K562 (cell line): ENCODE data around the gene MRPS6. TPM values are rescaled to one million over a fixed set of nuclear protein-coding genes. Genes with fewer than 3 reads are reported as not detected.

Experiments
- ATAC-seq: fragments of 200-7000 bp; cut with Tn5 transposase; 3 replicates; pipeline ENCODE4 v1.9.1; 2020; ENCODE audit warnings: moderate library complexity
- BruUV-seq: library from RNA; stranded (reverse); fragments of 400-500 nt; replicated peaks from 2 replicates; lab custom pipeline; 2021; lab: Mats Ljungman, UMichigan
- CTCF ChIA-PET: fragments of 300-600 bp; formaldehyde crosslinking; extraction: SDS; loops from one replicate; lab custom pipeline; 2021; ENCODE audit warnings: low intra/inter-chr PET ratio; lab: Yijun Ruan, JAX
- POLR2A ChIA-PET: fragments of 300-600, 350-650 bp; sonication (Branson Sonifier 250); formaldehyde crosslinking; extraction: SDS; loops from one replicate; lab custom pipeline; 2021; ENCODE audit warnings: antibody characterized with exemption, inconsistent platforms; lab: Yijun Ruan, JAX
- DNase-seq, 4 experiments: peaks; one replicate each; pipeline versions ENCODE4 v3.0.0 to v3.0.0-alpha.2; 2011 to 2018; ENCODE audit warnings: low spot score in 3 of 4, mixed read lengths in 3 of 4; ENCODE audit errors: extremely low read depth in 1 of 4
- FAIRE-seq: peaks from 2 replicates; lab custom pipeline; 2011; peaks lifted over from hg19 to GRCh38; lab: Jason Lieb, UNC
- H2AFZ ChIP-seq: 2 replicates; pipeline ENCODE4 v1.6.0; 2011; ENCODE audit warnings: low read depth, low read length, control low read depth, inconsistent platforms
- H3K27ac ChIP-seq: fragments of 200-600 bp; 3 replicates; pipeline ENCODE4 v1.8.0; 2011; ENCODE audit warnings: low read depth, mild to moderate bottlenecking, control low read depth, inconsistent platforms, low read length, moderate library complexity, mixed read lengths; ENCODE audit errors: extremely low read depth
- H3K27me3 ChIP-seq, 2 experiments: fragments of 300-600 bp in 1 of 2; 2 replicates in 1 of 2; 3 replicates in 1 of 2; pipeline versions ENCODE4 v1.6.0 to v1.8.0; 2011; ENCODE audit warnings: inconsistent platforms in 2 of 2, low read length in 2 of 2, mild to moderate bottlenecking in 1 of 2, mixed read lengths in 1 of 2, moderate library complexity in 1 of 2; ENCODE audit not compliant: control insufficient read depth in 2 of 2, insufficient read depth in 2 of 2
- H3K36me3 ChIP-seq: fragments of 300-600 bp; 3 replicates; pipeline ENCODE4 v1.8.0; 2011; ENCODE audit warnings: mild to moderate bottlenecking, low read length, inconsistent platforms; ENCODE audit not compliant: control insufficient read depth, insufficient read depth
- H3K4me1 ChIP-seq, 2 experiments: fragments of 200-600 bp in 1 of 2; replicated peaks in 1 of 2; 2 replicates in 1 of 2; 3 replicates in 1 of 2; pipeline versions ENCODE4 v1.5.1 to v1.8.0; 2011; ENCODE audit warnings: inconsistent platforms in 2 of 2, low read length in 2 of 2, mild to moderate bottlenecking in 1 of 2, mixed read lengths in 1 of 2, moderate library complexity in 1 of 2; ENCODE audit not compliant: control insufficient read depth in 2 of 2, insufficient read depth in 2 of 2
- H3K4me2 ChIP-seq: 2 replicates; pipeline ENCODE4 v1.6.1; 2011; ENCODE audit warnings: low read length, control low read depth, inconsistent platforms, mixed read lengths; ENCODE audit not compliant: insufficient read depth
- H3K4me3 ChIP-seq: fragments of 200-600 bp; sonication (generic), shearing (Covaris generic); 2 replicates; pipeline ENCODE4 v1.5.1; 2016; ENCODE audit warnings: control low read depth, inconsistent platforms
- H3K79me2 ChIP-seq: fragments of 200-600 bp; 3 replicates; pipeline ENCODE4 v1.8.0; 2011; ENCODE audit warnings: low read length, inconsistent platforms; ENCODE audit not compliant: control insufficient read depth, insufficient read depth
- H3K9ac ChIP-seq, 2 experiments: 2 replicates each; pipeline versions ENCODE4 v1.6.0 to v1.6.1; 2011; ENCODE audit warnings: low read depth in 2 of 2, low read length in 2 of 2, control low read depth in 1 of 2, inconsistent platforms in 1 of 2, mild to moderate bottlenecking in 1 of 2, mixed read lengths in 1 of 2; ENCODE audit not compliant: insufficient read depth in 1 of 2
- H3K9me1 ChIP-seq: one replicate; pipeline ENCODE4 v1.6.0; 2011; ENCODE audit warnings: inconsistent platforms, mild to moderate bottlenecking, low read length, moderate library complexity; ENCODE audit not compliant: control insufficient read depth, insufficient read depth
- H3K9me3 ChIP-seq: replicated peaks from 2 replicates; pipeline ENCODE4 v1.5.1; 2011; ENCODE audit warnings: low read depth, low read length, inconsistent platforms; ENCODE audit not compliant: control insufficient read depth, insufficient read depth
- H4K20me1 ChIP-seq: replicated peaks from 2 replicates; pipeline ENCODE4 v1.6.1; 2011; ENCODE audit warnings: low read length, inconsistent platforms, mixed read lengths; ENCODE audit not compliant: control insufficient read depth, insufficient read depth
- BDP1 ChIP-seq: IDR thresholded peaks from 3 replicates; pipeline ENCODE4 v1.6.1; 2011; ENCODE audit not compliant: insufficient read length, insufficient read depth
- EP300 ChIP-seq: IDR thresholded peaks from 2 replicates; pipeline ENCODE4 v1.6.1; 2012; ENCODE audit warnings: low read length, improper control_type of control experiment
- ETV1 ChIP-seq: fragments of 450-650 bp; conservative IDR thresholded peaks from 2 replicates; pipeline ENCODE4 v1.6.1; 2016; ENCODE audit warnings: missing genetic modification characterization, control low read depth, low read depth, missing compliant biosample characterization
- HDAC1 ChIP-seq, 2 experiments: fragments of 450-650 bp; IDR thresholded peaks; 2 replicates each; pipeline ENCODE4 v1.6.1; 2016 to 2017; ENCODE audit warnings: inconsistent platforms in 1 of 2, mild to moderate bottlenecking in 1 of 2, moderate library complexity in 1 of 2
- KDM4B ChIP-seq, 2 experiments: fragments of 450-650 bp in 1 of 2; sonication (generic) in 1 of 2; IDR thresholded peaks; 2 replicates each; pipeline ENCODE4 v1.6.1; 2016 to 2017; ENCODE audit warnings: borderline replicate concordance in 2 of 2, antibody characterized with exemption in 1 of 2, low read depth in 1 of 2, mild to moderate bottlenecking in 1 of 2
- PCBP2 ChIP-seq: fragments of 200-400 bp; formaldehyde crosslinking; IDR thresholded peaks from 2 replicates; pipeline ENCODE4 v1.6.1; 2018; ENCODE audit warnings: low read length, low read depth, mild to moderate bottlenecking, moderate library complexity; ENCODE audit not compliant: poor library complexity, severe bottlenecking
- PHF20 ChIP-seq: fragments of 450-650 bp; IDR thresholded peaks from 2 replicates; pipeline ENCODE4 v1.6.1; 2018; ENCODE audit not compliant: partially characterized antibody
- TCF3 ChIP-seq: sonication (generic); formaldehyde crosslinking; IDR thresholded peaks from 2 replicates; pipeline ENCODE4 v1.4.0; 2020; ENCODE audit warnings: mild to moderate bottlenecking, missing genetic modification reagents
- TEAD1 ChIP-seq, 2 experiments: fragments of 450-650 bp in 1 of 2; sonication (generic) in 1 of 2; formaldehyde crosslinking; IDR thresholded peaks; 2 replicates each; pipeline versions ENCODE4 v1.4.0 to v1.8.0; 2020 to 2022; ENCODE audit warnings: mild to moderate bottlenecking in 2 of 2, missing genetic modification reagents in 1 of 2
- ZNF143 ChIP-seq: sonication (generic); formaldehyde crosslinking; IDR thresholded peaks from 2 replicates; pipeline ENCODE4 v1.9.0; 2022; ENCODE audit warnings: mild to moderate bottlenecking, missing genetic modification reagents
- ZNF780A ChIP-seq: fragments of 250-450 bp; sonication (Bioruptor Pico); IDR thresholded peaks from 2 replicates; pipeline ENCODE4 v1.5.0; 2021; ENCODE audit warnings: mild to moderate bottlenecking
- WGBS: fragments of 100-300 bp; shearing (Covaris generic); methylation state at CpG from one replicate; pipeline ENCODE4 v1.1.6; 2016; ENCODE audit warnings: low coverage, mixed read lengths; ENCODE audit not compliant: insufficient coverage; ENCODE audit errors: missing lambda C conversion rate; 5-methylcytosine and 5-hydroxymethylcytosine counted together
- in situ Hi-C: fragments of 300-500 bp; cut with MboI; formaldehyde crosslinking; loops from 4 replicates; pipeline ENCODE4 v1.15.0; 2018; ENCODE audit warnings: inconsistent platforms, mixed read lengths
- intact Hi-C: fragments of 100-400 bp; cut with micrococcal nuclease; formaldehyde crosslinking; loops from 2 replicates; pipeline ENCODE4 v1.14.2; 2022
- polyA plus RNA-seq, 8 experiments: library from polyadenylated mRNA; depleted of rRNA in 4 of 8; stranded (reverse) in 5 of 8; unstranded in 3 of 8; fragments of >200 nt; fragmentation: Nextera tagmentation in 2 of 8; fragmentation: Illumina TruSeq in 1 of 8; extraction: Ambion mirVana in 2 of 8; extraction: Trizol in 1 of 8; gene quantifications; 2 replicates each; pipeline versions ENCODE4 v1.2.1 to v1.2.3, GENCODE V29; 2011 to 2014; ENCODE audit warnings: inconsistent platforms in 1 of 8, missing spikeins in 1 of 8
- total RNA-seq, 7 experiments: library from RNA; depleted of rRNA in 6 of 7; stranded (reverse); fragments of >200 nt in 6 of 7; fragmentation: Illumina TruSeq in 2 of 7; extraction: Trizol in 2 of 7; gene quantifications; 2 replicates each; pipeline versions ENCODE4 v1.2.1 to v1.2.3, GENCODE V29; 2011 to 2021; ENCODE audit warnings: low replicate concordance in 1 of 7
- TF ChIP-seq, protein P1 (sequence below): sonication (generic); formaldehyde crosslinking; IDR thresholded peaks from 2 replicates; pipeline ENCODE4 v1.8.0; 2023; ENCODE audit warnings: missing genetic modification reagents, mild to moderate bottlenecking, borderline replicate concordance
- TF ChIP-seq, protein P2 (sequence below): fragments of 450-650 bp; formaldehyde crosslinking; IDR thresholded peaks from 2 replicates; pipeline ENCODE4 v1.4.0; 2020; ENCODE audit warnings: mild to moderate bottlenecking, mixed read lengths
- TF ChIP-seq, protein P3 (sequence below): fragments of 250-450 bp; sonication (Bioruptor Pico); IDR thresholded peaks from 2 replicates; pipeline ENCODE4 v1.5.0; 2021

Gene MRPS6
- total and polyA plus RNA-seq, 9 of the 15 experiments (the other 6 are each of a cell fraction or from before 2014, with no cell fraction given): 26.1 to 72.0 (median 39.3) TPM

DNA sequence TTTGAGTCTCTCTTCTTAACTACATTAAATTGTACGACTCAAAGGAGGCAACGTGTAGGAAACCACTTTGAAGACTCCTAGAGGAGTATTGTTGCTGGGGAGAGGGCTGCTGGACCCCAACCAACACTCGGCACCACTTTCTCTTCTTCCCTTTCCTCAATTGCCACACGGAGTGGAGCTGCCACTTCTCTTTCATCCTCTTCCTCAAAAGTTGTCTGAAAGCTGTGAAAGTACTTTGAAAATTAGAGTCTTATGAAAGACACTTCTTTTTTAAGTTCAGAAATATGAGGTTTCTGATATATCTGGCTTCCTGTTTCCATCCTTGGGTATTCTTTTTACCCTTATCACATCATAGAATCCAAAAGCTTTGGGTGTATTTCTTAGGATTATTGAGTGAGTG is 59.5 kb downstream of the MRPS6 start:
- TF ChIP-seq, protein P1, sequence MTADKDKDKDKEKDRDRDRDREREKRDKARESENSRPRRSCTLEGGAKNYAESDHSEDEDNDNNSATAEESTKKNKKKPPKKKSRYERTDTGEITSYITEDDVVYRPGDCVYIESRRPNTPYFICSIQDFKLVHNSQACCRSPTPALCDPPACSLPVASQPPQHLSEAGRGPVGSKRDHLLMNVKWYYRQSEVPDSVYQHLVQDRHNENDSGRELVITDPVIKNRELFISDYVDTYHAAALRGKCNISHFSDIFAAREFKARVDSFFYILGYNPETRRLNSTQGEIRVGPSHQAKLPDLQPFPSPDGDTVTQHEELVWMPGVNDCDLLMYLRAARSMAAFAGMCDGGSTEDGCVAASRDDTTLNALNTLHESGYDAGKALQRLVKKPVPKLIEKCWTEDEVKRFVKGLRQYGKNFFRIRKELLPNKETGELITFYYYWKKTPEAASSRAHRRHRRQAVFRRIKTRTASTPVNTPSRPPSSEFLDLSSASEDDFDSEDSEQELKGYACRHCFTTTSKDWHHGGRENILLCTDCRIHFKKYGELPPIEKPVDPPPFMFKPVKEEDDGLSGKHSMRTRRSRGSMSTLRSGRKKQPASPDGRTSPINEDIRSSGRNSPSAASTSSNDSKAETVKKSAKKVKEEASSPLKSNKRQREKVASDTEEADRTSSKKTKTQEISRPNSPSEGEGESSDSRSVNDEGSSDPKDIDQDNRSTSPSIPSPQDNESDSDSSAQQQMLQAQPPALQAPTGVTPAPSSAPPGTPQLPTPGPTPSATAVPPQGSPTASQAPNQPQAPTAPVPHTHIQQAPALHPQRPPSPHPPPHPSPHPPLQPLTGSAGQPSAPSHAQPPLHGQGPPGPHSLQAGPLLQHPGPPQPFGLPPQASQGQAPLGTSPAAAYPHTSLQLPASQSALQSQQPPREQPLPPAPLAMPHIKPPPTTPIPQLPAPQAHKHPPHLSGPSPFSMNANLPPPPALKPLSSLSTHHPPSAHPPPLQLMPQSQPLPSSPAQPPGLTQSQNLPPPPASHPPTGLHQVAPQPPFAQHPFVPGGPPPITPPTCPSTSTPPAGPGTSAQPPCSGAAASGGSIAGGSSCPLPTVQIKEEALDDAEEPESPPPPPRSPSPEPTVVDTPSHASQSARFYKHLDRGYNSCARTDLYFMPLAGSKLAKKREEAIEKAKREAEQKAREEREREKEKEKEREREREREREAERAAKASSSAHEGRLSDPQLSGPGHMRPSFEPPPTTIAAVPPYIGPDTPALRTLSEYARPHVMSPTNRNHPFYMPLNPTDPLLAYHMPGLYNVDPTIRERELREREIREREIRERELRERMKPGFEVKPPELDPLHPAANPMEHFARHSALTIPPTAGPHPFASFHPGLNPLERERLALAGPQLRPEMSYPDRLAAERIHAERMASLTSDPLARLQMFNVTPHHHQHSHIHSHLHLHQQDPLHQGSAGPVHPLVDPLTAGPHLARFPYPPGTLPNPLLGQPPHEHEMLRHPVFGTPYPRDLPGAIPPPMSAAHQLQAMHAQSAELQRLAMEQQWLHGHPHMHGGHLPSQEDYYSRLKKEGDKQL: no peak
- TF ChIP-seq TCF3 (no peak), TEAD1 (CRISPR knock-in tag; IDR thresholded peaks at IDR 0.05) (no peak), EP300 (no peak), ZNF780A (CRISPR knock-in tag) (no peak), BDP1 (no peak), KDM4B (IDR thresholded peaks at IDR 0.05; ENCODE audit: borderline replicate concordance in 2 of 2, low read depth in 1 of 2) (no peak), ZNF143 (no peak), PHF20 (no peak), ETV1 (tag) (no peak), HDAC1 (IDR thresholded peaks at IDR 0.05) (no peak), PCBP2 (no peak)
- TF ChIP-seq, protein P2, sequence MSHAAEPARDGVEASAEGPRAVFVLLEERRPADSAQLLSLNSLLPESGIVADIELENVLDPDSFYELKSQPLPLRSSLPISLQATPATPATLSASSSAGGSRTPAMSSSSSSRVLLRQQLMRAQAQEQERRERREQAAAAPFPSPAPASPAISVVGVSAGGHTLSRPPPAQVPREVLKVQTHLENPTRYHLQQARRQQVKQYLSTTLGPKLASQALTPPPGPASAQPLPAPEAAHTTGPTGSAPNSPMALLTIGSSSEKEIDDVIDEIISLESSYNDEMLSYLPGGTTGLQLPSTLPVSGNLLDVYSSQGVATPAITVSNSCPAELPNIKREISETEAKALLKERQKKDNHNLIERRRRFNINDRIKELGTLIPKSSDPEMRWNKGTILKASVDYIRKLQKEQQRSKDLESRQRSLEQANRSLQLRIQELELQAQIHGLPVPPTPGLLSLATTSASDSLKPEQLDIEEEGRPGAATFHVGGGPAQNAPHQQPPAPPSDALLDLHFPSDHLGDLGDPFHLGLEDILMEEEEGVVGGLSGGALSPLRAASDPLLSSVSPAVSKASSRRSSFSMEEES (CRISPR knock-in tag): no peak
- TF ChIP-seq, protein P3, sequence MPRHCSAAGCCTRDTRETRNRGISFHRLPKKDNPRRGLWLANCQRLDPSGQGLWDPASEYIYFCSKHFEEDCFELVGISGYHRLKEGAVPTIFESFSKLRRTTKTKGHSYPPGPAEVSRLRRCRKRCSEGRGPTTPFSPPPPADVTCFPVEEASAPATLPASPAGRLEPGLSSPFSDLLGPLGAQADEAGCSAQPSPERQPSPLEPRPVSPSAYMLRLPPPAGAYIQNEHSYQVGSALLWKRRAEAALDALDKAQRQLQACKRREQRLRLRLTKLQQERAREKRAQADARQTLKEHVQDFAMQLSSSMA (CRISPR knock-in tag): no peak
- intact Hi-C loops: no loop called here
- H3K4me1 ChIP-seq: peaks cover 3 to 17% of the 10 kb centered on the region in 2 experiments; a peak in 3 of 5 replicates
- no peak overlapping the region for H3K9ac ChIP-seq
- H3K4me2 ChIP-seq: no peak overlapping the region
- no peaks in the 10 kb centered on the region for H3K27me3 ChIP-seq
- POLR2A ChIA-PET: interaction anchor here (0.6 to 2.0 kb wide), 4 partner anchors 8 to 67 kb away, joined by 3 to 11 read pairs (median 4); no protein-coding TSS in a partner anchor
- H3K79me2 ChIP-seq: peaks cover 55% of the 10 kb centered on the region
- no peak overlapping the region for H3K4me3 ChIP-seq
- in situ Hi-C loops: no loop called here
- ATAC-seq (no peak), DNase-seq (no peak), FAIRE-seq (no peak)
- H3K27ac ChIP-seq: no peak overlapping the region
- 69% methylated on average over 4 of the region's 4 CpGs for WGBS
- no peaks in the 10 kb centered on the region for H3K9me3 ChIP-seq
- no peak overlapping the region for H2AFZ ChIP-seq
- H4K20me1 ChIP-seq: no peaks in the 10 kb centered on the region
- peaks cover 21% of the 10 kb centered on the region; the same call in 2 of the 3 replicates for H3K36me3 ChIP-seq
- no TSS peak for BruUV-seq
- H3K9me1 ChIP-seq: peaks cover 3% of the 10 kb centered on the region
- CTCF ChIA-PET: no interaction called here
